Memory B cell (primary cell): ENCODE measurements around the gene OSBPL6.

Source experiments
- ATAC-seq: fragments of 150-1000 bp; cut with Tn5 transposase; 2 replicates; pipeline ENCODE4 v1.10.0; 2021; ENCODE audit warnings: low read depth, mild to moderate bottlenecking, moderate library complexity
- DNase-seq, 2 donors: peaks; one replicate each; pipeline ENCODE4 v3.0.0; 2022; ENCODE audit warnings: low spot score in 2 of 2
- H3K27ac Mint-ChIP-seq: one replicate; pipeline ENCODE4 v1.8.0; 2022; ENCODE audit warnings: mild to moderate bottlenecking, moderate library complexity, mixed read lengths
- H3K27me3 Mint-ChIP-seq: one replicate; pipeline ENCODE4 v1.8.0; 2022; ENCODE audit warnings: mixed read lengths
- H3K36me3 Mint-ChIP-seq: one replicate; pipeline ENCODE4 v1.8.0; 2022; ENCODE audit warnings: mild to moderate bottlenecking, mixed read lengths
- H3K4me1 Mint-ChIP-seq: one replicate; pipeline ENCODE4 v1.8.0; 2022; ENCODE audit warnings: mixed read lengths
- H3K4me3 Mint-ChIP-seq: one replicate; pipeline ENCODE4 v1.8.0; 2022; ENCODE audit warnings: mild to moderate bottlenecking, moderate library complexity, mixed read lengths
- H3K9me3 Mint-ChIP-seq: one replicate; pipeline ENCODE4 v1.8.0; 2022; ENCODE audit warnings: mixed read lengths

The OSBPL6 gene

DNA sequence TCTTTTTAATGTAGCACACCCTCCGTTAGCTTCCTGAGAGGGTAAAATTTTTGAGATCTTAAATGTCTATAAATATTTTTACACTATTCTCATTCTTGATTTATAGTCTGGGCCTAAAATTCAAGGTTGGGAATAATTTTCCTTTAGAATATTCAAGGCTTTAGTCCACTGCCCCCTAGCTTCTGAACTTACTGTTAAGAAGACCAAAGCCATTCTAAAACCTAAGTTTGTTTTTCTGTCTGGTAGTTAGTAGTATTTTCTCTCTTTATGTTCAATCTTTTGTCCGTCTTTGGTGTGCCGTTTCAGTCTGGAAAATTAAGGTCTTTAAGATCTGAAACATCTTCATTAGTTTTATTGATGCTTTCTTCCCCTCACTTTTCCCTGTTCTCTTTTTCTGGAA lies 14.5 kb downstream of the OSBPL6 start:
- no peak for ATAC-seq
- Mint-ChIP-seq H3K27ac (no peak overlapping the region), H3K4me3 (no peak overlapping the region), H3K9me3 (peaks cover 2% of the 10 kb centered on the region), H3K36me3 (no peaks in the 10 kb centered on the region), H3K27me3 (peaks cover 28% of the 10 kb centered on the region), H3K4me1 (no peaks in the 10 kb centered on the region)
- no peak for DNase-seq

DNA sequence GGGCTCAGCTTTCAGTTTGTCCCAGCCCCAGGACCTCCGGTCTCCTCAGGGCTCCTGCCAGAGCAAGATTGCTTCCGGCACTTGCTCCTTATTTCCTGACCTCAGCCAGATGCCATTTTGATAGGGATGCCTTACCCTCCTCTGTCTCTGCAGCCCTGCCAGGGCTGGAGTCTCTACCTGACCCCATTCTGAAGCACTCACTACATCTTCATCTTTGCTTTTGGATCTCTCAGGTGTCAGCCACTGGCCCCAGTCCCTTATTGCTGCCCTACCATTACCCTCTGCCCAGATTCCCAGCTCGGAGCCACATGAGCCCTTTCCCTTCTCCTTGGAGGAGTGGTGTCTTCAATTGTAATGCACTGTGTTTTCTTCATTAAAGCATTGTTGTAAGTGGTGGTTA lies 17.1 kb downstream of the OSBPL6 start:
- Mint-ChIP-seq H3K36me3 (no peaks in the 10 kb centered on the region), H3K4me3 (no peak overlapping the region), H3K9me3 (peaks cover 2% of the 10 kb centered on the region), H3K27ac (no peak overlapping the region), H3K27me3 (peaks cover 28% of the 10 kb centered on the region), H3K4me1 (no peaks in the 10 kb centered on the region)
- ATAC-seq = no peak
- DNase-seq = no peak

DNA sequence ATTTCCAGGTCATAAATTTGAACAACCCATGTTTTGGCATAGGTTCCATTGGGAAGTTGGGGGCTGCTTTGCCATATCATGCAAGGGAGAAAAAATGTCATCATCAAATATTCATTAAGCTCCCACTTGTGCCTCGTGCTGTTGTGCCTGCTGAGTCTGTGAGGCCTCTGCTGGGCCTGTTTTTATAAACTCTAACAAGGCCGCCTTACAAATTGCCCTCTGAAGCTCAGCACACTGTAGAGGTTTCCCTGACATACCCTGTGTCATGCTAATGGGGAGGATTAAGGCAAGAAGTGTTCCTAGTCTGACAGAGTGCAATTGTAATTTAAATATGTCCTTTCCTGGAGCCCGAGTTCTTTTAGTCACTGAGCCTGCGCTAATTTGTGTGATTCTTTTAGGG lies 17.6 kb downstream of the OSBPL6 start:
- H3K36me3 Mint-ChIP-seq = no peaks in the 10 kb centered on the region
- peaks cover 30% of the 10 kb centered on the region for H3K27me3 Mint-ChIP-seq
- ATAC-seq (no peak), DNase-seq (no peak)
- peaks cover 2% of the 10 kb centered on the region for H3K9me3 Mint-ChIP-seq
- no peak overlapping the region for H3K27ac Mint-ChIP-seq
- no peaks in the 10 kb centered on the region for H3K4me1 Mint-ChIP-seq
- H3K4me3 Mint-ChIP-seq = no peak overlapping the region

DNA sequence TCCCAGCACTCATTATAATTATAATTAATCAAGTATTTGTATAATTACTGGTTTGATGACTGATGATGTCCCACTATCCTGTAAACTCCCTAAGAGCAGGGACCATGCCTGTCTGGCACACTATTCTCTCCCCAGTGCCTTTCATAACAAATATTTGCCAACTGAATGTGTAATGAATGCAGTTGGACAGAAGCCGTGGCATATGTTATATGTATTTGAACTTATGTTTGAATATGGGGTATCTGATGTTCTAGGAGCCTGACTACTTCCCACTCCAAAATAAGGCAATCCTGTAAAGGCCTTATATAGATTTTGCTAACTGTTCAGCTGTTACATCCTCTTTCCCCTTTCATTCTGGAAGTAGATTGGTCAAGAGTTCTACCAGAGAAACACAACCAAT lies 19.7 kb downstream of the OSBPL6 start:
- DNase-seq = no peak
- Mint-ChIP-seq H3K4me1 (no peaks in the 10 kb centered on the region), H3K27me3 (peaks cover 27% of the 10 kb centered on the region), H3K9me3 (peaks cover 1% of the 10 kb centered on the region), H3K27ac (no peak overlapping the region), H3K36me3 (no peaks in the 10 kb centered on the region), H3K4me3 (no peak overlapping the region)
- ATAC-seq = no peak

DNA sequence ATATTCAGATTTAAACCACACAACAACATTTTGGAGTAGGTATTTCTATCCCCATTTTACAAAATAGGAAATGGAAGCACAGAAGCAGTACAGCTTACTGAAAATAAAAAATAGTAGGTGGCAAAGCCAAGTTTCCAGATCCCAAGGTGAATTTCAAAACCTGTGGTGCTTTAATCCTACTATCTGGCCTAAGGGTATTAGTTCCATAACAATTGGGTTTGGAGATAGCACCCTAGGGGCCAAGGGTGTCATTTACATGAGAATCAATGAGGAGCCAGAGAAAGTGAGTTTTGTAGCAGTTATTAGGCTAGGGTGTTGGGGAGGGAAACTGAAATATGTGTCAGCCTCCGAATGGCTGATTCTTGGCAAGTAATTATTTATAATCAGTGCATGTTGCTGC lies 24.9 kb downstream of the OSBPL6 start:
- H3K9me3 Mint-ChIP-seq = peaks cover 1% of the 10 kb centered on the region
- no peak overlapping the region for H3K4me3 Mint-ChIP-seq
- no peaks in the 10 kb centered on the region for H3K36me3 Mint-ChIP-seq
- H3K27ac Mint-ChIP-seq = no peak overlapping the region
- H3K27me3 Mint-ChIP-seq = peaks cover 17% of the 10 kb centered on the region
- ATAC-seq (no peak), DNase-seq (no peak)
- no peaks in the 10 kb centered on the region for H3K4me1 Mint-ChIP-seq

DNA sequence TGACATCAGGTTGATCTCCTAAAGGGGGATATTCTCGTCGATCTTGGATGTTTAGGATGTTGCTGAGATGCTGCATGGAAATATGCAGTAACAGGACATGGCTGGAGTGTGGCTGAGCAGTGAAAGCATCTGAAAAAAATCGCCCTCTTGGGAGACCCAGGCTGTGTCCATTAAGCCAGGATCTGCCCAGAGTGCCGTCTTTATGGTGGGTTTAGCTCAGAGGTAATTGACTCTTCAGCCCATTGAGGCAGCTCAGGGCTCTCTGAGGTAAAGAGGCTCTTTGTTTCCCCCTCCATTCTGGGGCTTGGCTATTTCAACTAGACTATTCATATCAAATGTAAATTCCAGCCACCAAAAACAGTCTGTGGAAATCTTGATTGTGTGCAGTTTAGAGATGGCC lies 26.5 kb downstream of the OSBPL6 start:
- H3K27ac Mint-ChIP-seq = no peak overlapping the region
- H3K27me3 Mint-ChIP-seq = peaks cover 17% of the 10 kb centered on the region

DNA sequence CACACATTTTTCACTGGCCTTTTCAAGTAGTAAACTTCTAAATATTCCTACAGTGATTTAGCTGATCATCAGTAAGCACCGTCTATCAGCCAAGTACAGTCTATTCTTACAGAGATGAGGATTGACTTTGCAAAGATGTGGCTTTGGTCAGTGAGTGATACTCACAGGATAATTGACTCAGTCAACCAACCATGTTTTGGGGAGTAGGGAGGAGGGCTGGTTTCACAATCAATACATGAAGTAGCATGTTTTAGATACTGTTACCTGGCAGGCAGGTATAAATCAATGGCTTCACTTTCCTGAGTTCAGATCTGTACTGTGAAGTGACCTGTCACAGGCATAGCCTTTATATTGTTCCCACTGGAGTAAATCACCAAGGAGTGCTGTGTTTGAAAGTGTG lies 27.2 kb downstream of the OSBPL6 start:
- peaks cover 1% of the 10 kb centered on the region for H3K9me3 Mint-ChIP-seq
- no peak for ATAC-seq
- H3K4me1 Mint-ChIP-seq = no peaks in the 10 kb centered on the region
- no peak for DNase-seq
- H3K4me3 Mint-ChIP-seq = no peak overlapping the region
- peaks cover 15% of the 10 kb centered on the region for H3K27me3 Mint-ChIP-seq
- no peaks in the 10 kb centered on the region for H3K36me3 Mint-ChIP-seq
- no peak overlapping the region for H3K27ac Mint-ChIP-seq

More for the DNA sequence above, 26.5 kb downstream of the OSBPL6 start:
- DNase-seq (no peak), ATAC-seq (no peak)
- Mint-ChIP-seq H3K4me3 (no peak overlapping the region), H3K36me3 (no peaks in the 10 kb centered on the region), H3K4me1 (no peaks in the 10 kb centered on the region), H3K9me3 (peaks cover 1% of the 10 kb centered on the region)

DNA sequence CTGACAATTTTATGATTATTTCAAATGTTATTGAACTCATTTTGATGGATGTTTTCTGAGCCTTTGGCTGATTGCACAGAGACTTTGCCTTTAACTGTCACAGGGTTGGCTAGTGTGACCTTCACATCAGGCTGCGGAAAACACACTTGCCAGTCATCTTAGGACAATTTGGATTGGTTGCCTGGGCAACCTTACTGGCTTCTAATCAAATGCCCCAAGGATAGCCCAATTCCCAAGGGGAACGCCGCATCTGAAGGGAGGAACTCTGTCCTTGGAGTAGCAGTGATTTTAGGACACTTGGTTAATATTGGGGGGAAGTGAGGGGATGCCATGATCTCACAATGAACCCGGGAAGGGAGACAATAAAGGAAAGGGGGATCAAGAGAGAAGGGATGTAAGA lies 29.5 kb downstream of the OSBPL6 start:
- DNase-seq (no peak), ATAC-seq (no peak)
- H3K27me3 Mint-ChIP-seq = peaks cover 13% of the 10 kb centered on the region
- no peak overlapping the region for H3K4me3 Mint-ChIP-seq
- no peaks in the 10 kb centered on the region for H3K4me1 Mint-ChIP-seq
- no peaks in the 10 kb centered on the region for H3K36me3 Mint-ChIP-seq
- peaks cover 1% of the 10 kb centered on the region for H3K9me3 Mint-ChIP-seq
- H3K27ac Mint-ChIP-seq = no peak overlapping the region

DNA sequence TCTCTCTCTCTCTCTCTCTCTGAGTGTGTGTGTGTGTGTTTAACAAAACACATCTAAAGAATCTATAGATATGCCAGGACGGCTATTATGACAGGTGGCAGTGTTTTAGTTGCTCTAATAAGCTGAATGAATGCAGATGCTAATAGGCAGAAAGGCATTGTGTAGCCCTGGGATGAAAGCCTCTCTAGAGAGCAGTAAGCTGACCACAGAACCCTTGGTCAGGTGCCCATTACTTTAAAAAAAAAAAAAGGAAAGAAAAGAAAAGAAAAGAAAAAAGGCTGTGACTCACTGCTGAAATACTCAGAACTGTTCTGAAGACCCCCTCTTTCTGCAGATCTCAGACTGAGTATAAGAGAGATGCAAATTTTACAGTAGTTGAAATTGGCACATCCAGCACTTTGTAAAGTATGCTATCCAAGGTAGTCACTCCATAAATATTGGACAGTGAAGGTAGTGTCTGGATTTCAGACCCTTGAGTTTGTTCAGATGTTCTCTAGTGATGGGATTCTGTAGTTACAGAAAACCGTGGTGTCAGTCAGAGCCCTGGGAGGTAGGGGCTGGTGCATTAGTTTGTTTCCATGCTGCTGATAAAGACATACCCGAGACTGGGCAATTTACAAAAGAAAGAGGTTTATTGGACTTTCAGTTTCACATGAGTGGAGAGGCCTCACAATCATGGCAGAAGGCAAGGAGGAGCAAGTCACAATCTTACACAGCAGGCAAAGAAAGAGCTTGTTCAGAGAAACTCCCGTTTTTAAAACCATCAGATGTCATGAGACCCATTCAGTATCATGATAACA lies 30.9 kb downstream of the OSBPL6 start:
- H3K36me3 Mint-ChIP-seq = no peaks in the 10 kb centered on the region
- DNase-seq (no peak), ATAC-seq (no peak)
- peaks cover 11% of the 10 kb centered on the region for H3K27me3 Mint-ChIP-seq
- H3K4me3 Mint-ChIP-seq = no peak overlapping the region
- H3K9me3 Mint-ChIP-seq = peaks cover 1% of the 10 kb centered on the region
- no peaks in the 10 kb centered on the region for H3K4me1 Mint-ChIP-seq
- no peak overlapping the region for H3K27ac Mint-ChIP-seq

DNA sequence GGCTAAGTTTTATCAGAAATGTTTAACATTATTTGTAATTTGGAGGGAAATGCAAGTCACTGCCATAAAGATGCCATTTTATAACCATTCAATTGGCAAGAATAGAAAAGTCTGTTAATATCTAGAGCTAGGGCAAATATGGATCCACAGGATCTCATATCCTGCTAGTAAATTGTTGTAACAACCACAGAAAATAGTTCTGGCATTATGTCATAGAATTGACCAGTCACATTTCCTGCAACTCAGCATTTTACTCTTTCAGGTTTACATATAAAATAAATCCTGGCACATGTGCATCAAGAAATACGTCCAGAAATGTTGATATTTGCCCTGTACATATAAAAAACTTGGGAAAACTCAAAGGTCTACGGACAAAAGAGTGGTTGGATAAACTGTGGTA lies 32.9 kb downstream of the OSBPL6 start:
- no peak overlapping the region for H3K27ac Mint-ChIP-seq
- peaks cover 10% of the 10 kb centered on the region for H3K27me3 Mint-ChIP-seq
- H3K4me3 Mint-ChIP-seq = no peak overlapping the region
- ATAC-seq = no peak
- no peaks in the 10 kb centered on the region for H3K36me3 Mint-ChIP-seq
- H3K9me3 Mint-ChIP-seq = peaks cover 1% of the 10 kb centered on the region
- DNase-seq = no peak
- H3K4me1 Mint-ChIP-seq = peaks cover 4% of the 10 kb centered on the region

DNA sequence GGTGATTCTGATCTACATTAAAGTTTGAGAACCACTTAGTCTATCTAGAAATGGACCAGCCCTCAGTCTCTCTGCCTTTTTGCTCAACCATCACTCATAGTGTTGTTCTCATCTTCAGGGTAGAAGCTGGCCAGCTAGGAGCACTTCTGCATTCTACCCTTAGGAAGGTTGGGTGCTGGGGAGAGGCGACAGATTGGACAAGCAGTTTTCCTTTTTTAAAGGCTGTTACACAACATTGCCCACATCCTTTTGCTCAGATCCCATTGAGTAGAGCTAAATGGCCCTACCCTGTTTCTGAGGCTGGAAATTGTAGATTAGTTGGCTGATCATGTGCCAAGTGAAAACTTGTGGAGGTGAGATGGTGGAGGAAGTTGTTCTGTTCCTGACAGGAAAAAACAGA lies 35.6 kb downstream of the OSBPL6 start:
- Mint-ChIP-seq H3K36me3 (no peaks in the 10 kb centered on the region), H3K27ac (no peak overlapping the region), H3K9me3 (peaks cover 1% of the 10 kb centered on the region), H3K4me3 (no peak overlapping the region), H3K27me3 (peaks cover 4% of the 10 kb centered on the region), H3K4me1 (peaks cover 4% of the 10 kb centered on the region)
- DNase-seq (no peak), ATAC-seq (no peak)

DNA sequence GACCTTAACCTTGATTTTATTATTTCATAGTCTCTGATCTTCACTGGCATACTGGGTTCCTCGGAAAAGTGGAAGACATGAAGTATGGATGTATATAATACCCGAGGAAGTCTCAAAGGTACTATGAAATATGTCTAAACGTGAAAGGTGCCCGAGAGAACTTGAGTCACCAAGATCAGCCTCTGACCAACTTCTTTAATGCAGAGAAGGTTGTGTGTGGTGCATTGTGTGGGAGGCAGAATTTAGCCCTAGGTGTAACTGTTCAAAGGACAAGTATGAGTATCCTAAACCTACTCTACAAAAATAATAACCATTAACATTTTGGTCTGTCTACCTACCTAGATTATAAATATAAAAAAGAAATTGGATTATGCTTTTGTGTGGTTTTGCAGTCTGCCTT lies 36.1 kb downstream of the OSBPL6 start:
- H3K27ac Mint-ChIP-seq = no peak overlapping the region
- no peaks in the 10 kb centered on the region for H3K36me3 Mint-ChIP-seq
- DNase-seq = no peak
- H3K9me3 Mint-ChIP-seq = peaks cover 1% of the 10 kb centered on the region
- no peak for ATAC-seq
- peaks cover 4% of the 10 kb centered on the region for H3K4me1 Mint-ChIP-seq
- no peak overlapping the region for H3K4me3 Mint-ChIP-seq
- H3K27me3 Mint-ChIP-seq = peaks cover 3% of the 10 kb centered on the region

DNA sequence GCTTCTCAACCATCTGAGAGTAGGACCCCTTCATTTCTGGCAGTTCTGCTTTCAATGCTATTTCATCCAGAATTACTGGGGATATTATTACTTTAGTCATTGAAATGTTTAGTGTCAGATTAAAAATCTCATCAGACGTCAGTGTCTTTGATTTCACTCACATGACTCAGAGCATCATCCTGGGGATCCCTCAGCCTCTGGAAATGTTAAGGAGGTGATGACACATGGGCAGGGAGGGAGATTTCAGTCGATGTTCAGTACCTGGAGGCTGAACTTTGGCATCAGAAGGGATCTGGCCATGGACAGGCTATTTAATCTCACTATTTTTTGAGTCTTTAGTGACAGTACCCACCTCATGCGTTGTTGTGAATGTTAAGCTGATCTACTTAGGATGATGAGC lies 39.1 kb downstream of the OSBPL6 start:
- H3K4me3 Mint-ChIP-seq = no peak overlapping the region
- ATAC-seq = no peak
- peaks cover 3% of the 10 kb centered on the region for H3K27me3 Mint-ChIP-seq
- peaks cover 4% of the 10 kb centered on the region for H3K4me1 Mint-ChIP-seq
- H3K36me3 Mint-ChIP-seq = no peaks in the 10 kb centered on the region
- no peak overlapping the region for H3K27ac Mint-ChIP-seq
- H3K9me3 Mint-ChIP-seq = no peaks in the 10 kb centered on the region
- no peak for DNase-seq

DNA sequence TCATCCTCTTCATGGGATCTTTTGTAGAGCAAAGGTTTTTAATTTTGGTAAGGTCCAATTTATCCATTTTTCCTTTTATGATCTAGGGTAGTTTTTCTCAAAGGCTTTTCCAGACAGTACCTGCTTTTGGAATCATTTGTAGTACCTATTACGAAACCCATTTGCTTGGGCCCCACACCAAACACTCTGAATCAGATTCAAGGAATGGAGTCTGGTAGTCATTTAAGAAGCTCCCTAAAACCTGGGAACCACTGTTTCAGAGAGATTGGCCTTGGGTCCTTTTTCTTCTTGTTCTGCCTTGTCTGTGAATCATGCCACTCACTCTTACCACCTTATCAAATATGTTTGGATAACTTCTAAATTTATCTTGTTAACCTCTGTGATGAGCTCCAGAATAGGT lies 40.3 kb downstream of the OSBPL6 start:
- no peaks in the 10 kb centered on the region for H3K36me3 Mint-ChIP-seq

DNA sequence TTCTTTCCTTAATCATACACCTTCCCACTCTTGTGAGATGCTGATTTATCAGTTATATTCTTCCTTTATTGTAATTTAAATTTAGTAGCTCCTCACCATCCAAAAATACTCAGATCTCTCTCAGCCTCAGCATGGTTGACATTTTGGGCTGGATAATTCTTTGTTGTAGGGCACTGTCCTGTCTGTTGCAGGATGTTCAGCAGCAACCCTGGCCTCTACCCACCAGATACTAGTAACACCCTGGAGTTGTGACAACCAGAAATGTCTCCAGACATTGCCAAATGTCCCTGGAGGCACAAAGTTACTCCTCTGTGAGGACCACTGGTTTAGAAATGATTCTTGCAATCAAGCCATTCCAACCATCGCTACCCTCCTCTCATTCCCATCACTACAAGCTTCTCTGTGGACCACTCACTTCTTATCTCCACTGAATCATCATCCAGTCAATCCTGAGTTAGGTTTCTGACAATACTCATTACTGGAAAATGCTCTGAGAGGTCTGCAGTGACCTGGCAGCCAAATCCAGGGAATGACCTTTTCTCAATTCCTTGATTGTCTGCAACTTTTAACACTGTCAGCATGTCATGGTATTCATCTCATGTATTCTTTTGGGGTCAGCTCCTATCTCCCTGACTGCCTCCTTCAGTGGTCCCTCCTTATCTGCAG lies 43.3 kb downstream of the OSBPL6 start:
- ATAC-seq (no peak), DNase-seq (no peak)
- no peaks in the 10 kb centered on the region for H3K4me1 Mint-ChIP-seq
- H3K27me3 Mint-ChIP-seq = peaks cover 3% of the 10 kb centered on the region
- H3K36me3 Mint-ChIP-seq = no peaks in the 10 kb centered on the region
- H3K27ac Mint-ChIP-seq = no peak overlapping the region
- H3K4me3 Mint-ChIP-seq = no peak overlapping the region
- no peaks in the 10 kb centered on the region for H3K9me3 Mint-ChIP-seq

More for the DNA sequence above, 40.3 kb downstream of the OSBPL6 start:
- Mint-ChIP-seq H3K4me3 (no peak overlapping the region), H3K27ac (no peak overlapping the region), H3K27me3 (peaks cover 3% of the 10 kb centered on the region), H3K4me1 (peaks cover 4% of the 10 kb centered on the region), H3K9me3 (no peaks in the 10 kb centered on the region)
- no peak for DNase-seq
- ATAC-seq = no peak
